Measurements from ENCODE around the gene SYNPO2.
A peak's percentile ranks its signal among the peaks of the same experiment; 100 is the strongest.
"Not testable (repeated sequence)": the region's sequence is repeated elsewhere in the genome, so short reads cannot be mapped to it uniquely, and the experiment has no call there.

The SYNPO2 gene

GRCh38 chr4:118888666-118889311 lies at the start of gene SYNPO2:
TSS of gene SYNPO2 (plus strand) at chr4:118888854. CDS start at chr4:118889037, 183 bp downstream.
- DNase-seq, result peak; percentile 24

- DNase-seq, result no peak
Observed at GRCh38 chr4:118839221-118839927, 49.3 kb upstream of the SYNPO2 start.

GRCh38 chr4:118842055-118842454 lies 46.6 kb upstream of the SYNPO2 start:
- DNase-seq, result no peak

- DNase-seq, result no peak
Observed at GRCh38 chr4:118843237-118843636, 45.4 kb upstream of the SYNPO2 start.

GRCh38 chr4:118845552-118846050 lies 43.1 kb upstream of the SYNPO2 start:
- no peak for DNase-seq

GRCh38 chr4:118846979-118847378 lies 41.7 kb upstream of the SYNPO2 start:
- no peak for DNase-seq

- no peak for DNase-seq
Observed at GRCh38 chr4:118848242-118848641, 40.4 kb upstream of the SYNPO2 start.

- DNase-seq, result no peak
Observed at GRCh38 chr4:118848901-118849300, 39.8 kb upstream of the SYNPO2 start.

GRCh38 chr4:118849867-118850487 lies 38.7 kb upstream of the SYNPO2 start:
- DNase-seq, result no peak

GRCh38 chr4:118850488-118851173 lies 38.0 kb upstream of the SYNPO2 start:
- DNase-seq, result peak; percentile 21

- no peak for DNase-seq
Observed at GRCh38 chr4:118857760-118858159, 30.9 kb upstream of the SYNPO2 start.

GRCh38 chr4:118858779-118859178 lies 29.9 kb upstream of the SYNPO2 start:
- DNase-seq, result no peak

- peak; percentile 37 for DNase-seq
Observed at GRCh38 chr4:118865091-118865708, 23.5 kb upstream of the SYNPO2 start.

- DNase-seq, result no peak
Observed at GRCh38 chr4:118866442-118866841, 22.2 kb upstream of the SYNPO2 start.

GRCh38 chr4:118867311-118868067 lies 21.2 kb upstream of the SYNPO2 start:
- DNase-seq, result no peak

GRCh38 chr4:118869808-118870342 lies 18.8 kb upstream of the SYNPO2 start:
- no peak for DNase-seq

- DNase-seq, result no peak
Observed at GRCh38 chr4:118872181-118872580, 16.5 kb upstream of the SYNPO2 start.

- no peak for DNase-seq
Observed at GRCh38 chr4:118877797-118878196, 10.9 kb upstream of the SYNPO2 start.

- DNase-seq, result not testable (repeated sequence)
Observed at GRCh38 chr4:118878507-118878906, 10.1 kb upstream of the SYNPO2 start.

GRCh38 chr4:118879409-118879808 lies 9.2 kb upstream of the SYNPO2 start:
- DNase-seq, result no peak

GRCh38 chr4:118881512-118882146 lies 7.0 kb upstream of the SYNPO2 start:
- no peak for DNase-seq

Measured in inflammatory macrophage treated with lipopolysaccharide for 4 hours (primary cell).